Mesenchymal stem cell (in vitro differentiated cells and primary cell): Measurements from ENCODE around the gene CHMP6.
A peak's percentile ranks its signal among the peaks of the same experiment; 100 is the strongest.

Source experiments
- DNase-seq: peaks from one replicate; pipeline ENCODE4 v3.0.0-alpha.2; 2013
- H2AFZ ChIP-seq: one replicate; pipeline ENCODE4 v1.6.1; 2013; ENCODE audit warnings: low read depth, mild to moderate bottlenecking, control low read depth, inconsistent platforms, low read length, moderate library complexity
- H2AK5ac ChIP-seq: 2 replicates; pipeline ENCODE4 v1.6.1; 2013; ENCODE audit warnings: low read length, moderate library complexity, mild to moderate bottlenecking, inconsistent platforms; ENCODE audit not compliant: severe bottlenecking
- H2BK120ac ChIP-seq: one replicate; pipeline ENCODE4 v1.6.1; 2013; ENCODE audit warnings: low read depth, mild to moderate bottlenecking, inconsistent platforms, low read length, moderate library complexity
- H2BK12ac ChIP-seq, 2 experiments: one replicate each; pipeline ENCODE4 v1.6.1; 2013; ENCODE audit warnings: inconsistent platforms in 2 of 2, low read length in 2 of 2, mild to moderate bottlenecking in 2 of 2, moderate library complexity in 2 of 2, control low read depth in 1 of 2
- H2BK15ac ChIP-seq: one replicate; pipeline ENCODE4 v1.6.1; 2013; ENCODE audit warnings: mild to moderate bottlenecking, low read depth, inconsistent platforms; ENCODE audit not compliant: poor library complexity, severe bottlenecking
- H2BK5ac ChIP-seq: 2 replicates; pipeline ENCODE4 v1.6.1; 2013; ENCODE audit warnings: low read depth, mild to moderate bottlenecking, low read length, control low read depth, inconsistent platforms; ENCODE audit not compliant: poor library complexity, severe bottlenecking
- H3K14ac ChIP-seq, 2 experiments: one replicate each; pipeline ENCODE4 v1.6.1; 2013; ENCODE audit warnings: inconsistent platforms in 2 of 2, low read length in 2 of 2, control low read depth in 1 of 2, mild to moderate bottlenecking in 1 of 2, moderate library complexity in 1 of 2
- H3K18ac ChIP-seq, 2 experiments: one replicate each; pipeline ENCODE4 v1.6.1; 2013; ENCODE audit warnings: inconsistent platforms in 2 of 2, low read length in 2 of 2, control low read depth in 1 of 2, low read depth in 1 of 2, mild to moderate bottlenecking in 1 of 2
- H3K23ac ChIP-seq, 2 experiments: one replicate each; pipeline ENCODE4 v1.6.1; 2013; ENCODE audit warnings: inconsistent platforms in 2 of 2, low read length in 2 of 2, mild to moderate bottlenecking in 2 of 2, moderate library complexity in 2 of 2, control low read depth in 1 of 2
- H3K27ac ChIP-seq: 2 replicates; pipeline ENCODE4 v1.5.1; 2013; ENCODE audit warnings: mild to moderate bottlenecking, moderate library complexity, low read length, control low read depth, inconsistent platforms; ENCODE audit not compliant: poor library complexity, severe bottlenecking
- H3K27me3 ChIP-seq, 2 experiments: 2 replicates each; pipeline versions ENCODE4 v1.6.1 to v1.7.0; 2013; ENCODE audit warnings: low read length in 2 of 2, mild to moderate bottlenecking in 2 of 2, moderate library complexity in 2 of 2, control low read depth in 1 of 2, inconsistent platforms in 1 of 2; ENCODE audit not compliant: control insufficient read depth in 1 of 2, insufficient read depth in 1 of 2
- H3K36me3 ChIP-seq, 2 experiments: 2 replicates each; pipeline versions ENCODE4 v1.6.1 to v1.7.0; 2013; ENCODE audit warnings: low read length in 2 of 2, control low read depth in 1 of 2, inconsistent platforms in 1 of 2, low read depth in 1 of 2, mild to moderate bottlenecking in 1 of 2; ENCODE audit not compliant: insufficient read depth in 2 of 2, control insufficient read depth in 1 of 2
- H3K4ac ChIP-seq, 2 experiments: one replicate each; pipeline ENCODE4 v1.6.1; 2013; ENCODE audit warnings: inconsistent platforms in 2 of 2, low read length in 2 of 2, mild to moderate bottlenecking in 2 of 2, moderate library complexity in 2 of 2, control low read depth in 1 of 2, low read depth in 1 of 2
- H3K4me1 ChIP-seq: 2 replicates; pipeline ENCODE4 v1.6.1; 2013; ENCODE audit warnings: low read depth, low read length, control low read depth; ENCODE audit not compliant: control insufficient read depth, insufficient read depth
- H3K4me2 ChIP-seq: 2 replicates; pipeline ENCODE4 v1.6.1; 2013; ENCODE audit warnings: low read length, mild to moderate bottlenecking, inconsistent platforms; ENCODE audit not compliant: poor library complexity, severe bottlenecking
- H3K4me3 ChIP-seq, 2 experiments: 2 replicates each; pipeline versions ENCODE4 v1.5.1 to v1.7.0; 2013; ENCODE audit warnings: low read length in 2 of 2, mild to moderate bottlenecking in 2 of 2, control low read depth in 1 of 2, low read depth in 1 of 2; ENCODE audit not compliant: insufficient read depth in 1 of 2
- H3K79me1 ChIP-seq: replicated peaks from 2 replicates; pipeline ENCODE4 v1.6.1; 2013; ENCODE audit warnings: mild to moderate bottlenecking, control low read depth, low read length, inconsistent platforms; ENCODE audit not compliant: poor library complexity, severe bottlenecking
- H3K9ac ChIP-seq: 2 replicates; pipeline ENCODE4 v1.7.0; 2013; ENCODE audit warnings: mild to moderate bottlenecking, low read length, moderate library complexity
- H3K9me3 ChIP-seq: 2 replicates; pipeline ENCODE4 v1.7.0; 2013; ENCODE audit warnings: mild to moderate bottlenecking, low read length; ENCODE audit not compliant: control insufficient read depth
- H4K8ac ChIP-seq: one replicate; pipeline ENCODE4 v1.6.1; 2013; ENCODE audit warnings: inconsistent platforms, mild to moderate bottlenecking, low read length, moderate library complexity
- H4K91ac ChIP-seq: one replicate; pipeline ENCODE4 v1.6.1; 2013; ENCODE audit warnings: mild to moderate bottlenecking, low read length, inconsistent platforms
- whole genome bisulfite sequencing: methylation state at CpG from one replicate; pipeline ENCODE4 v1.1.7; 2013; ENCODE audit warnings: mixed read lengths; 5-methylcytosine and 5-hydroxymethylcytosine counted together

The CHMP6 gene

GRCh38 chr17:81049372-81049911 is 57.8 kb downstream of the CHMP6 start:
- Histone ChIP-seq H2BK5ac (peak overlapping the region; percentile 91), H3K4me3 (no peak overlapping the region), H3K27me3 (no peaks in the 10 kb centered on the region), H3K4ac (peak overlapping the region in 1 of 2 experiments; percentile 35), H3K36me3 (peaks cover 0 to 46% of the 10 kb centered on the region in 2 experiments), H3K79me1 (peaks cover 10% of the 10 kb centered on the region), H3K14ac (no peak overlapping the region), H3K4me2 (peak overlapping the region; percentile 45), H3K4me1 (peaks cover 84% of the 10 kb centered on the region), H2AK5ac (peak overlapping the region; percentile 93), H2BK12ac (no peak overlapping the region), H3K18ac (no peak overlapping the region), H3K27ac (peak overlapping the region; percentile 98), H2BK15ac (no peak overlapping the region), H3K9me3 (no peaks in the 10 kb centered on the region), H2AFZ (no peak overlapping the region), H4K91ac (no peak overlapping the region), H2BK120ac (no peak overlapping the region), H4K8ac (no peak overlapping the region), H3K9ac (no peak overlapping the region), H3K23ac (no peak overlapping the region)
- 82% methylated on average over 17 of the region's 17 CpGs for WGBS
- DNase-seq: peak; percentile 21
